HG03520 (cell line): ENCODE data around the gene RAB18.
"Not testable (repeated sequence)": the region's sequence is repeated elsewhere in the genome, so short reads cannot be mapped to it uniquely, and the experiment has no call there.

Source experiments
- ATAC-seq: cut with Tn5 transposase; IDR thresholded peaks from one replicate; pipeline ENCODE4 v1.9.1; 2021; ENCODE audit warnings: mild to moderate bottlenecking, moderate library complexity; ENCODE audit not compliant: unreplicated experiment

Gene RAB18

GRCh38 chr10:27541796-27542729 lies 38.0 kb downstream of the RAB18 start:
- no peak for ATAC-seq

GRCh38 chr10:27542812-27543211 lies 38.7 kb downstream of the RAB18 start:
- no peak for ATAC-seq

- no peak for ATAC-seq
Observed at GRCh38 chr10:27547047-27547446, 42.9 kb downstream of the RAB18 start.

GRCh38 chr10:27547482-27547881 lies 43.4 kb downstream of the RAB18 start:
- ATAC-seq, result no peak

GRCh38 chr10:27550823-27551222 lies 46.7 kb downstream of the RAB18 start:
- ATAC-seq, result no peak

GRCh38 chr10:27558612-27559020 lies 54.5 kb downstream of the RAB18 start:
- no peak for ATAC-seq

GRCh38 chr10:27561334-27561733 lies 57.2 kb downstream of the RAB18 start:
- ATAC-seq, result no peak

GRCh38 chr10:27564398-27564797 lies 60.3 kb downstream of the RAB18 start:
- no peak for ATAC-seq

- no peak for ATAC-seq
Observed at GRCh38 chr10:27564880-27565279, 60.8 kb downstream of the RAB18 start.

- no peak for ATAC-seq
Observed at GRCh38 chr10:27568196-27569175, 64.4 kb downstream of the RAB18 start.

GRCh38 chr10:27569946-27570345 lies 65.8 kb downstream of the RAB18 start:
- ATAC-seq, result no peak

GRCh38 chr10:27577038-27577437 lies 72.9 kb downstream of the RAB18 start:
- ATAC-seq, result not testable (repeated sequence)

- no peak for ATAC-seq
Observed at GRCh38 chr10:27578316-27578715, 74.2 kb downstream of the RAB18 start.

GRCh38 chr10:27581225-27581624 lies 77.1 kb downstream of the RAB18 start:
- no peak for ATAC-seq

GRCh38 chr10:27584302-27584701 lies 80.2 kb downstream of the RAB18 start:
- no peak for ATAC-seq
